HepG2 (cell line): Measurements from ENCODE around the gene BANP. TPM values are rescaled to one million over a fixed set of nuclear protein-coding genes. Genes with fewer than 3 reads are reported as not detected.

Experiments
- AFF4 ChIP-seq: sonication (generic); formaldehyde crosslinking; IDR thresholded peaks from 2 replicates; pipeline ENCODE4 v1.4.0; 2020; ENCODE audit warnings: missing genetic modification reagents
- ARID5B ChIP-seq: IDR thresholded peaks from 2 replicates; pipeline ENCODE4 v1.4.0; 2020; ENCODE audit warnings: mild to moderate bottlenecking, missing genetic modification reagents
- DMAP1 ChIP-seq: IDR thresholded peaks from 2 replicates; pipeline ENCODE4 v1.6.1; 2016
- DMTF1 ChIP-seq: sonication (generic); formaldehyde crosslinking; IDR thresholded peaks from 2 replicates; pipeline ENCODE4 v1.4.0; 2020; ENCODE audit warnings: mild to moderate bottlenecking, missing genetic modification reagents
- FOXJ3 ChIP-seq: sonication (generic); formaldehyde crosslinking; IDR thresholded peaks from 2 replicates; pipeline ENCODE4 v1.4.0; 2020; ENCODE audit warnings: missing genetic modification reagents, mild to moderate bottlenecking, borderline replicate concordance
- FOXO1 ChIP-seq: sonication (generic); formaldehyde crosslinking; IDR thresholded peaks from 2 replicates; pipeline ENCODE4 v1.4.0; 2020; ENCODE audit warnings: missing genetic modification reagents
- GATA4 ChIP-seq: sonication (generic); IDR thresholded peaks from 2 replicates; pipeline ENCODE4 v1.6.1; 2016; ENCODE audit warnings: antibody characterized with exemption, low read depth, borderline replicate concordance
- HNF4A ChIP-seq: sonication (generic); formaldehyde crosslinking; IDR thresholded peaks from 2 replicates; pipeline ENCODE4 v1.4.0; 2020; ENCODE audit warnings: missing genetic modification reagents
- JUNB ChIP-seq: sonication (generic); formaldehyde crosslinking; IDR thresholded peaks from 2 replicates; pipeline ENCODE4 v1.8.0; 2022; ENCODE audit warnings: missing genetic modification reagents, mild to moderate bottlenecking, borderline replicate concordance
- PAXIP1 ChIP-seq: sonication (generic); formaldehyde crosslinking; conservative IDR thresholded peaks from 2 replicates; pipeline ENCODE4 v1.4.0; 2020; ENCODE audit warnings: mild to moderate bottlenecking, missing genetic modification reagents, moderate library complexity
- POLR2AphosphoS5 ChIP-seq: IDR thresholded peaks from 2 replicates; pipeline ENCODE4 v1.6.1; 2012; ENCODE audit warnings: low read depth, low read length
- TCF12 ChIP-seq, 2 experiments: fragments of 450-650 bp in 1 of 2; sonication (generic) in 1 of 2; formaldehyde crosslinking in 1 of 2; IDR thresholded peaks; 2 replicates each; pipeline versions ENCODE4 v1.6.1 to v1.8.0; 2017 to 2022; ENCODE audit warnings: antibody characterized with exemption in 1 of 2, mild to moderate bottlenecking in 1 of 2, missing genetic modification reagents in 1 of 2, moderate library complexity in 1 of 2
- ZFX ChIP-seq: sonication (generic); formaldehyde crosslinking; IDR thresholded peaks from 2 replicates; pipeline ENCODE4 v1.4.0; 2020; ENCODE audit warnings: mild to moderate bottlenecking, low read depth, missing genetic modification reagents, moderate library complexity
- ZFY ChIP-seq: sonication (generic); formaldehyde crosslinking; IDR thresholded peaks from 2 replicates; pipeline ENCODE4 v1.4.0; 2020; ENCODE audit warnings: missing genetic modification reagents
- ZNF225 ChIP-seq: sonication (generic); formaldehyde crosslinking; IDR thresholded peaks from 2 replicates; pipeline ENCODE4 v1.4.0; 2020; ENCODE audit warnings: mild to moderate bottlenecking, missing genetic modification reagents
- ZNF232 ChIP-seq: sonication (generic); formaldehyde crosslinking; IDR thresholded peaks from 2 replicates; pipeline ENCODE4 v1.4.0; 2020; ENCODE audit warnings: missing genetic modification reagents, borderline replicate concordance
- ZNF792 ChIP-seq: IDR thresholded peaks from 2 replicates; pipeline ENCODE4 v1.6.1; 2016
- polyA plus RNA-seq, 8 experiments: library from polyadenylated mRNA; depleted of rRNA in 3 of 8; stranded (reverse) in 7 of 8; unstranded in 1 of 8; fragments of >200 nt; fragmentation: Illumina TruSeq in 4 of 8; extraction: Trizol in 4 of 8; gene quantifications; 2 replicates each; pipeline versions ENCODE4 v1.2.1 to v1.2.3, GENCODE V29; 2011 to 2016; ENCODE audit warnings: low read depth in 4 of 8, missing spikeins in 1 of 8, mixed read lengths in 1 of 8; ENCODE audit not compliant: insufficient read depth in 1 of 8
- total RNA-seq, 5 experiments: library from RNA; depleted of rRNA; stranded (reverse); fragments of >200 nt; fragmentation: Illumina TruSeq; extraction: Trizol; gene quantifications; 2 replicates each; pipeline ENCODE4 v1.2.3, GENCODE V29; 2016; ENCODE audit warnings: low read depth in 1 of 5

The BANP gene
- total and polyA plus RNA-seq, 2 of the 13 experiments (the other 11 are each of a cell fraction or from before 2014, with no cell fraction given) = 20.2 to 23.8 TPM

GRCh38 chr16:87966685-87967185 lies 15.5 kb downstream of the BANP start (continued):
- TF ChIP-seq ZNF232 (no peak), JUNB (CRISPR knock-in tag) (no peak), ZNF225 (CRISPR knock-in tag) (no peak), ZFX (peak; percentile 50), FOXJ3 (no peak), DMAP1 (CRISPR knock-in tag) (0 out of 2 replicates have a peak, but pooled peaks have one; percentile 41), FOXO1 (CRISPR knock-in tag) (no peak; the same call in 1 of the 2 replicates), ZNF792 (peak; percentile 75; the same call in 1 of the 2 replicates), PAXIP1 (CRISPR knock-in tag) (peak; percentile 81), TCF12 (IDR thresholded peaks at IDR 0.05) (no peak), TCF12 (CRISPR knock-in tag; IDR thresholded peaks at IDR 0.05) (no peak), AFF4 (no peak), ZFY (CRISPR knock-in tag) (peak; percentile 46; the same call in 1 of the 2 replicates), GATA4 (no peak), DMTF1 (no peak), POLR2AphosphoS5 (no peak), ARID5B (CRISPR knock-in tag) (peak; percentile 61), HNF4A (CRISPR knock-in tag) (peak; percentile 80)
